Left ventricle myocardium inferior (tissue), 1 donor: Measurements from ENCODE around the gene NUCKS1. TPM values are rescaled to one million over a fixed set of nuclear protein-coding genes. Genes with fewer than 3 reads are reported as not detected.

Experiments used
- DNase-seq: peaks from one replicate; pipeline ENCODE4 v3.0.0-alpha.2; 2020
- H3K27ac ChIP-seq: fragments of 200-600 bp; replicated peaks from 2 replicates; pipeline ENCODE4 v1.8.0; 2021
- H3K27me3 ChIP-seq: fragments of 200-600 bp; 2 replicates; pipeline ENCODE4 v1.8.0; 2021; ENCODE audit warnings: low read depth
- H3K36me3 ChIP-seq: fragments of 200-600 bp; 2 replicates; pipeline ENCODE4 v1.8.0; 2021
- H3K4me1 ChIP-seq: fragments of 200-600 bp; 2 replicates; pipeline ENCODE4 v1.8.0; 2021
- H3K4me3 ChIP-seq: fragments of 200-600 bp; 2 replicates; pipeline ENCODE4 v1.8.0; 2021; ENCODE audit warnings: mild to moderate bottlenecking, moderate library complexity
- H3K9me3 ChIP-seq: fragments of 200-600 bp; replicated peaks from 2 replicates; pipeline ENCODE4 v1.8.0; 2021
- intact Hi-C: fragments of 100-400 bp; cut with micrococcal nuclease; formaldehyde crosslinking; loops from one replicate; pipeline ENCODE4 v1.11.0; 2022
- total RNA-seq: library from RNA; stranded (reverse); fragmentation: NEBNext Ultra II Directional; extraction: Animal tissue kit (Norgen Biotek cat#: 25700); gene quantifications from one replicate; pipeline ENCODE4 v1.2.1, GENCODE V29; 2021
- TF ChIP-seq, protein P1 (sequence below): fragments of 200-600 bp; IDR thresholded peaks from 2 replicates; pipeline ENCODE4 v1.8.0; 2021; ENCODE audit warnings: antibody characterized with exemption, mild to moderate bottlenecking, borderline replicate concordance
- donor health status: DM: no; HTN: yes; CAD: no; lungs with severe emphysema.

The NUCKS1 gene
- total RNA-seq, 1 donor from 2014 or later, result 217 TPM

GRCh38 chr1:205698921-205699320 lies 51.1 kb downstream of the NUCKS1 start:
- Histone ChIP-seq H3K9me3 (no peaks in the 10 kb centered on the region), H3K27me3 (no peaks in the 10 kb centered on the region), H3K27ac (no peak overlapping the region), H3K4me1 (peaks cover 15% of the 10 kb centered on the region), H3K4me3 (no peak overlapping the region), H3K36me3 (no peaks in the 10 kb centered on the region)
- intact Hi-C loops, result no loop called here
- TF ChIP-seq, protein P1, sequence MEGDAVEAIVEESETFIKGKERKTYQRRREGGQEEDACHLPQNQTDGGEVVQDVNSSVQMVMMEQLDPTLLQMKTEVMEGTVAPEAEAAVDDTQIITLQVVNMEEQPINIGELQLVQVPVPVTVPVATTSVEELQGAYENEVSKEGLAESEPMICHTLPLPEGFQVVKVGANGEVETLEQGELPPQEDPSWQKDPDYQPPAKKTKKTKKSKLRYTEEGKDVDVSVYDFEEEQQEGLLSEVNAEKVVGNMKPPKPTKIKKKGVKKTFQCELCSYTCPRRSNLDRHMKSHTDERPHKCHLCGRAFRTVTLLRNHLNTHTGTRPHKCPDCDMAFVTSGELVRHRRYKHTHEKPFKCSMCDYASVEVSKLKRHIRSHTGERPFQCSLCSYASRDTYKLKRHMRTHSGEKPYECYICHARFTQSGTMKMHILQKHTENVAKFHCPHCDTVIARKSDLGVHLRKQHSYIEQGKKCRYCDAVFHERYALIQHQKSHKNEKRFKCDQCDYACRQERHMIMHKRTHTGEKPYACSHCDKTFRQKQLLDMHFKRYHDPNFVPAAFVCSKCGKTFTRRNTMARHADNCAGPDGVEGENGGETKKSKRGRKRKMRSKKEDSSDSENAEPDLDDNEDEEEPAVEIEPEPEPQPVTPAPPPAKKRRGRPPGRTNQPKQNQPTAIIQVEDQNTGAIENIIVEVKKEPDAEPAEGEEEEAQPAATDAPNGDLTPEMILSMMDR, result no peak
- no peak for DNase-seq

GRCh38 chr1:205693421-205693991 lies 56.5 kb downstream of the NUCKS1 start:
- no peaks in the 10 kb centered on the region for H3K27me3 ChIP-seq
- H3K4me1 ChIP-seq, result no peaks in the 10 kb centered on the region
- DNase-seq, result no peak
- no peaks in the 10 kb centered on the region for H3K9me3 ChIP-seq
- TF ChIP-seq, protein P1, result no peak
- intact Hi-C loops, result no loop called here
- H3K36me3 ChIP-seq, result no peaks in the 10 kb centered on the region
- no peak overlapping the region for H3K4me3 ChIP-seq
- H3K27ac ChIP-seq, result no peak overlapping the region

GRCh38 chr1:205692423-205692822 lies 57.6 kb downstream of the NUCKS1 start:
- TF ChIP-seq, protein P1, result no peak
- H3K9me3 ChIP-seq, result no peaks in the 10 kb centered on the region
- no peak for DNase-seq

GRCh38 chr1:205690122-205690756 lies 59.7 kb downstream of the NUCKS1 start:
- no peak overlapping the region for H3K4me3 ChIP-seq
- no peak for DNase-seq
- H3K9me3 ChIP-seq, result no peaks in the 10 kb centered on the region
- no peaks in the 10 kb centered on the region for H3K36me3 ChIP-seq
- no peaks in the 10 kb centered on the region for H3K4me1 ChIP-seq
- TF ChIP-seq, protein P1, result no peak
- intact Hi-C loops, result no loop called here
- no peaks in the 10 kb centered on the region for H3K27me3 ChIP-seq
- no peak overlapping the region for H3K27ac ChIP-seq

More at GRCh38 chr1:205692423-205692822, 57.6 kb downstream of the NUCKS1 start:
- intact Hi-C loops, result no loop called here
- no peaks in the 10 kb centered on the region for H3K36me3 ChIP-seq
- H3K27me3 ChIP-seq, result no peaks in the 10 kb centered on the region
- no peaks in the 10 kb centered on the region for H3K4me1 ChIP-seq
- H3K4me3 ChIP-seq, result no peak overlapping the region
- H3K27ac ChIP-seq, result no peak overlapping the region

DNA sequence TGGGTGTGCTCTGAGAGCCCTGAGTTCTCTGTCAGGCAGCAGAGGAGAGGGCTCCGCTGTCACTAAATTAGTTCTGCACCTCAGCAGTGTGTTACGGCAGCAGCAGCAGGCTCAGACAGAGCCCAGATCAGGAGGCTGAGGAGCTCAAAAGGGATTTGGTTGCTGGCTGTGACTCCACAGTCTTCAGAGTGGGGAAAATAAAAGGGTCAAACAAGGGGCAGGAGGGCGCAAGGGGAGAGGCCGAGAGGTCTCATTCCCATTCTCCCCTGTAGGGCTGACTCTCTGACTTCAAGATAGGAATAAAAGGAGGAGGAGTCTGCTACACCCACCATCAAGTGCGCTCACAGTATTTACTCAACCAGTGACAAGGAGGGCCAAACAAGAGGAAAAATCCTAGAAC lies 60.5 kb downstream of the NUCKS1 start:
- no peaks in the 10 kb centered on the region for H3K27me3 ChIP-seq
- no peak for DNase-seq
- no peaks in the 10 kb centered on the region for H3K9me3 ChIP-seq
- intact Hi-C loops, result no loop called here
- no peaks in the 10 kb centered on the region for H3K36me3 ChIP-seq
- no peak overlapping the region for H3K4me3 ChIP-seq
- no peak overlapping the region for H3K27ac ChIP-seq
- no peaks in the 10 kb centered on the region for H3K4me1 ChIP-seq
- TF ChIP-seq, protein P1, result no peak
